Stimulated activated CD8-positive, alpha-beta memory T cell treated with anti-CD3 and anti-CD28 coated beads, Interleukin-7, amount 100 ng/mL, for 48 hours (primary cell): Measurements from ENCODE around the gene APBB2.
"Not testable (repeated sequence)": the region's sequence is repeated elsewhere in the genome, so short reads cannot be mapped to it uniquely, and the experiment has no call there.

Experiments
- DNase-seq, 2 donors: peaks; one replicate each; pipeline ENCODE4 v3.0.0-alpha.2; 2020; ENCODE audit warnings: low read depth in 1 of 2; ENCODE audit errors: extremely low read depth in 1 of 2

APBB2 gene

GRCh38 chr4:41069838-41070237 lies 144.5 kb downstream of the APBB2 start:
- DNase-seq, result no peak

DNA sequence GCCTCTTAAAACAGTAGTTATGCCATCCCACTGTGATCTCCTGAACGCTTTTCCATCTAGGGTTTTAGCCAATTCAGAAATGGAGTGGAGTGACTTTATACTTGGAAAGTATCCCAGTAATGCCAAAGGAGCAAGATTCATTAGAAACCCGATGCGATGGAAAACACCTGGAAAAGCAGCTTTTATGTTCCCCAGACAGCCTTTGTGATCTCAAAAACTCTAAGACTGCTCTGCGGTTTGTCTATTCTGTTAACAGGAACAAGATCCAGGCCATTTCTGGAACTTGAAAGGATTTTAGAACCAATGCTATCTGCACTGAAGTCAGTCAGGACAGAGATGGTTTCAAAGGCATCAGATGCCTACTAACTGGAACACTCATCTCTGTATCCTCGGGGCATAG lies 145.1 kb downstream of the APBB2 start:
- no peak for DNase-seq

GRCh38 chr4:41067369-41067768 lies 147.0 kb downstream of the APBB2 start:
- DNase-seq, result no peak

DNA sequence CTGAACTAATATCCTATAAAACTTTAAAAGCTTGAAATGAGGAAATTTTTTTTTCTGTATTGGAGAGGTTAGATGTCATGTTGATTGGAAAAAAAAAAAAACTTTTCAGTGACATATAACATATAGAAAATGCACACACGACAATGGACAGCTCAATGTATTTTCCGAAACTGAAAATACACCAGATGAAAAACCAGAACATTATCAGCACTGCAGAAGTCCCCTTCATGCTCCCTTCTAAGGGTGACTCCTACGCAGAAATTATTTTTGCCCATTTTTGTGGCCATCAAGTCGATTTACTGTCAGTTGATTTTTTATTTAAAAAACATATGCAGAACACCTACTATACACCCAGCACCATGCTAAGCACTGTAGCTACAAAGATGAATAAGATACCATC lies 148.3 kb downstream of the APBB2 start:
- no peak for DNase-seq

DNA sequence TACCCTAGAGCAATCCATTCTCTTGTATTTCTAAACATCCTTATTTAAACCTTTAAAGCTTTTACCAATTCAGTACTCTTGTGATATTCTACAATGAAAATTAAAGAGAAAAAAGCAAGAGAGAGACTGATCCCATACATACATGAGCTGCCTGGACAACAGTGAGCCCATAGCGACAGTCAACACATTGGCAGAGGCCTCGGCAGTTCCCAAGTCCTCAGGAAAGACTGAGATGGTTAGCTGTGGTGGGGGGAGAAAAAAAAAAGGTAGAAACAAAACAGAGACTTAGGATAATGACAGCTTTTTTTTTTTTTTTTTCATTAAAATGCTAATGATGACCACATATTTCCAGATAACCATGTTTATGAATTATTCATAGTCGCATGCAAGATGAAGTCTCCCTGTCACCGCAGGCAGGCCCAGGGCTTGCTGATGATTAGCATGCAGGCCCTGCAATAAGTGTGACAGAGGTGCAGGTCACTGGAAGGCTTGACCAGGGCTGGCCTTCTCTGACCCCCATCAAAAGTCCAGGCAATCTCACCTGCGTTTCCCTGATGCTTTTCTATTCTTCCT lies 148.8 kb downstream of the APBB2 start:
- DNase-seq, result no peak

GRCh38 chr4:41064953-41065352 lies 149.4 kb downstream of the APBB2 start:
- no peak for DNase-seq

GRCh38 chr4:41061482-41062185 lies 152.7 kb downstream of the APBB2 start:
- DNase-seq, result no peak

DNA sequence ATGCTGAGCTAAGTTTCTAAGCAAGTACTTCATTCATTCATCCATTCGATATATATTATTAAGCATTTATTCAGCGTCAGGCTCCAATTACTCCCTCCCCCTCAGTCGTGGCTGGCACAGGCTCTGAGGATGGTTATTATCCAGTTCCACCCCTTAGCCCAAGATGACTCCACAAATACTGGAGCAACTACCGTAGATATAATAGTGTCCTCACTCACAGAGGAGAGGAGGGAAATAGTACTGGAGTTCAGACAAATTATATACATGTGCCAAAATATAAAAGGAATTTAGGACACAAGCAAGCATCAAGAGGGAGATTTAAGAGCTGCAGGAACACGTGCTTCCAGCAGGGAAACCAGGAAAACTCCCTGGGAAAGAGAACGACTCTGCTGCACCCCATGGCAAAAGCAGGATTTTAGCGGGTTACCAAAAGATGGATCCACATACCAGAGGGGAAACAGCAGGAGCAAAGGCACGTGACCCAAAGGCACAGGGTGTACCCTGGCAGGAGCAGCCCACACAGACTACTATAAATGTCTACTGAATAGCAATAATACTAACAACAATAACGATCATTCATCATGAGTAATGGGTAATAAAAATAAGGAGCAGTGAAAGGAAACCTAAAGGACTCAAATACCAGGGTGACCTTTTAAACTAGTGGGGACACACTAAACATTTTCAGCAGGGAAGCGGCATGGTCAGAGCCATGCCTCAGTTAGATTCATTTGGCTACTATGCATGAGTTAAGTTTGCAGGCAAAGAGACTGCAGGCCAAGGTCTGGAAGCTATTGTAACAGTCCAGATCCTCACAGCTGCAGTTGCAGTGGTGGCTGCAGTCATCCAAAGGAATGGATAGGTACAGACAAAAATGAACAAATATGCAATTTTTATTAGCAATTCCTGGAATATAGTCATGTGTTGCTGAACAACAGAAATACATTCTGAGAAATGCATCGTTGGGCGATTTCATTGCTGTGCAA lies 153.7 kb downstream of the APBB2 start:
- DNase-seq, result no peak

DNA sequence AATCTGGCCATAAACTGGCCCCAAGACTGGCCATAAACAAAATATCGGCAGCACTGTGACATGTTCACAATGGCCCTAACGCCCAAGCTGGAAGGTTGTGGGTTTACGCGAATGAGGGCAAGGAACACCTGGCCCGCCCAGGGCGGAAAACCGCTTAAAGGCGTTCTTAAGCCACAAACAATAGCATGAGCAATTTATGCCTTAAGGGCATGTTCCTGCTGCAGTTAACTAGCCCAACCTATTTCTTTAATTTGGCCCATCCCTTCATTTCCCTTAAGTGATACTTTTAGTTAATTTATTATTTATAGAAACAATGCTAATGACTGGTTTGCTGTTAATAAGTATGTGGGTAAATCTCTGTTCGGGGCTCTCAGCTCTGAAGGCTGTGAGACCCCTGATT lies 154.9 kb downstream of the APBB2 start:
- not testable (repeated sequence) for DNase-seq

DNA sequence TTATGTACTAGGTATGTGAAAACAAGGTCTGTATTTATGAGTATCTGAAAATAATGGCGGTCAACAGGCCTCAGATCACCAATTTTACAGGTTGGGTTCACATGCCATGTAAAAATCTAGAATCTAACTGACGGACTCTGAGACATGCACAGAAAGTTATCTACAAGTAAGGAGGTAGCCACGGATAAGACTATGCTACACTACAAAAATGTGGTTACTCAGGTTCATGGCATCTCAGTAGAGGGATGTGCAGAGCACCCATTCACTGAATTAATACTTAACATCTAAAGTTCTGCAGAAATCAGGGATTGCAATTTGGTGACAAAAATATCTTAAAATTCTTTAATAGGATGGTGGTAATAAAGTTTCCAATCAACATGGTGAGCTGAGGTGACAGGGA lies 155.9 kb downstream of the APBB2 start:
- no peak for DNase-seq

DNA sequence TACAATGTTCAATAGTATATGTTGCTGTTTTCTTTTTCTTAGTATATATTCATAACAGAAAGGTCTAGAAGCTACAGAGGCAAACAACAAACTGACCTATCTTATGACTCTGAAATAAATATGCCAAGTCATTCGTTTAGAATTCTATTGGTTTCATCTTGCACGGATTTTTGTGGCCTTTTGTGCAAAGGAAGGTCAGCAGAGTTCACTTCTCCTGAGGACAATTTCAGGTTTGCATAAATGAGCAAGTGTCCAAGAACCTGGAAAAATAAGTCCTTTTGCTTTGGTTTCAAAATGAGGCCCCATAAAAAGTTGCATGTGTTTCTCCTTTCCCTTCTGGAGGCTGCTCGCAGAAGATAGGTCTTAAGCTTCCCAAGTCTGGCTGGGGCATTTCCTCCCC lies 156.9 kb downstream of the APBB2 start:
- no peak for DNase-seq

- no peak for DNase-seq
Measured at GRCh38 chr4:41052287-41052686, 162.1 kb downstream of the APBB2 start.

DNA sequence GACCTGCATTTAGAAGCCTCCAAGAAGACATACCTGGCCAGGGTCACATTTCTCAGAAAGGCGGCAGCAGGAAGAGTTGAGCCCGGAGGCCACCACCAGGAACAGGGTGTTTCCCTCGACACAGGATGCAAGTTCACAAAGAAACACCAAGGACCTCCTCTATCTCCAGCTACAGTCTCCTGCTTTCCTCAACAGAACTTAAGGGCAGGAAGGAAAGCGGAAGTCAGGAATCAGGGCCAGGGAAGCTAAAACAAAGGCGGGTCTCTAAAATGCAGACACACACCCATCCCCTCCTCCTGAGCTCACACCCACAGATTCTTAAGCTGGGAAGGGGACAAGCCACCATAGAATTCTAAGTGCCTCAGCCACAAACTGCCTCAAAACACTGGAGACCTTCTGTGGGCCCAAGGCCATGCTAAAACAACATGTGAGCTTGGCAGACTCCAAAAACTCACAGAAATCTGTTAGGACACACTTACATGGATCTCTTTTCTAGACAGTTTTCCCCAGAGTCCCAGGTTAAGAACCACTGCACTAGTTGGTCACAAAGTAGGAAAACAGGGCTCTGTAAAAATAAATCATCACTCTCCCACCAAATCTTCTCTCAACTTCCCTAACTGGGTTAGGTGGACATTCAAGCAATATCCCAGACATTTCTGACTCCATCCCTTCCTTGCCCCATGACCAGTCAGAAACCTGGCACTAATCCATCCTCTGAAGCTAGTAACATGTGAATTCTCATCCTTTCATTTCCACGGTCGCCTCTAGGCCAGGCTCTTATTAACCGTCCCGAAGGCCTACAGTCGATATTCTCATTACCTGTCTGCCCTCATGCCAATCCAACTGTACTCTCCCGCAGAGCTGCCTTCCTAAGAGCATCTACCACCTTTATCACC lies 163.2 kb downstream of the APBB2 start:
- DNase-seq, result no peak

GRCh38 chr4:41050116-41050515 lies 164.2 kb downstream of the APBB2 start:
- DNase-seq, result no peak

DNA sequence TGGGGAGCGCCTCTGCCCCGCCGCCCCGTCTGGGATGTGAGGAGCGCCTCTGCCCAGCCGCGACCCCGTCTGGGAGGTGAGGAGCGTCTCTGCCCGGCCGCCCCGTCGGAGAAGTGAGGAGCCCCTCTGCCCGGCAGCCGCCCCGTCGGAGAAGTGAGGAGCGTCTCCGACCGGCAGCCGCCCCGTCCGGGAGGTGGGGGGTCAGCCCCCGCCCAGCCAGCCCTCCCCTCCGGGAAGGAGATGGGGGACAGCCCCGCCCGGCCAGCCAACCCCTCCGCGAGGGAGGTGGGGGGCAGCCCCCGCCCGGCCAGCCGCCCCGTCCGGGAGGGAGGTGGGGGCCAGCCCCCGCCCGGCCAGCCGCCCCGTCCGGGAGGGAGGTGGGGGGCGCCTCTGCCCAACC lies 165.2 kb downstream of the APBB2 start:
- DNase-seq, result not testable (repeated sequence)

DNA sequence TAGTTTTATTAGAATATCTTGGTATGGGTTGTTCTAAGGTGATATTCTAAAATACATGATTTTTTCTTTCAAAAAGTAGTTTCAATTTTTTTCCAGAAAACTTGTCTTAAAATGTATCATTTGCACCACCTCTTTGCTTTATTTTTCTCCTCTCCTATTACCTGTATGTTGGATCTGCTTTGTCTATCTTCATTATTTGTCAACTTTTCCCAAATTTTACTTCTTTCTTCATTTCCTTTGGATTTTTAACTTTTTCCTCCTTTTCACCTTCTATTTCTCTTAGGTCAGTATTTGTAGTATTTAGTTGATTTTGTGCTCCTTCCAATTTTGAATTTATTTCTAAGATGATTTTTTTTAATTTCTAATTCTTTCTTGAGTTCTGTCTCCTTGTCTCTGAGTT lies 169.6 kb downstream of the APBB2 start:
- no peak for DNase-seq

GRCh38 chr4:41044165-41044564 lies 170.2 kb downstream of the APBB2 start:
- DNase-seq, result no peak

DNA sequence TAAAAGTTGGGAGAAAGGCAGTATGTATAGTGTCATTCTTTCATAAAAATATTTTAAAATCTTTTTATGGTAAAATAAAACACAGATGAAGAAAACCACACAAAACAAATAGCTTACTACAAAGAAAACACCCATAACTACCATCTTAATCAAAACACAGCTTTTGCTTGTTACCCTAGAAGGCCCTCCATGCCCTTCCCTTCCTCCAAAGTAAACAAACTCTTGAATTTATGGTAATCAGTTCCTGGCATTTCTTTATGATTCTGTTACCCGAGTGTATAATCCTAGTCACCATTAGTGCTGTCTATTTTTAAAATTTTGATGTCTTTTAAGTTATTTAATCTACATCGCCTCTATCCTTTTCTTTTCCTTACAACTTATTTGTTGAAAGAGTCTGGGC lies 170.9 kb downstream of the APBB2 start:
- DNase-seq, result no peak

- DNase-seq, result no peak
Measured at GRCh38 chr4:41041551-41041950, 172.8 kb downstream of the APBB2 start.

GRCh38 chr4:41039317-41039716 lies 175.0 kb downstream of the APBB2 start:
- no peak for DNase-seq

- DNase-seq, result no peak
Measured at GRCh38 chr4:41038304-41038703, 176.0 kb downstream of the APBB2 start.
